Measurements from ENCODE around the gene RBM26. TPM values are rescaled to one million over a fixed set of nuclear protein-coding genes. Genes with fewer than 3 reads are reported as not detected.

RBM26 gene
- total and polyA plus RNA-seq, 4 donors, result 6.4 to 18.4 (median 12.3) TPM

DNA sequence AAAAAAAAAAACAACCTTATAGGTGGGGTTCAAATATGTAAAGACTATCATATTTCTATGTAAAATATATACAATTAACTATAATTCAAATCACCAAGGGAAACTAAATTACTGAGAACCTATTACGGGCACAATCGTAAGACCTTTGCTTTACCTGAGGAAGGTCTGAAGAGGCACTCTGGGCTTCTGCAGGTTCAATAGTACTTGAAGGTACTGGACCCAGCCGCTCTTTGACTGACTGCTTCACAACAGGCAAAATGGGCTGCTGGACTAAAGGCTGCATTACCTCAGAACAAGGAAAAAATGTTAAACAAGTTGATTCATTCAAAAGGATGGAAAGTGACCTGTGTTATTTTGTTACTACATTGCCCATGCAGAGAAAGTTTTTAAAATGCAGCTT, 51.8 kb downstream of the RBM26 start:
- no peak overlapping the region for H3K27ac ChIP-seq (ENCODE audit: low read depth in 1 of 2, low read length in 2 of 2)
- H3K36me3 ChIP-seq (ENCODE audit: control insufficient read depth in 4 of 4, insufficient read depth in 3 of 4, low read depth in 1 of 4, low read length in 3 of 4), result peaks cover 1 to 39% (median 33%) of the 10 kb centered on the region in 4 donors
- no peak for TF ChIP-seq TAF1 (conservative IDR thresholded peaks at IDR 0.05)
- TF ChIP-seq, protein P1, sequence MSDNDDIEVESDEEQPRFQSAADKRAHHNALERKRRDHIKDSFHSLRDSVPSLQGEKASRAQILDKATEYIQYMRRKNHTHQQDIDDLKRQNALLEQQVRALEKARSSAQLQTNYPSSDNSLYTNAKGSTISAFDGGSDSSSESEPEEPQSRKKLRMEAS (IDR thresholded peaks at IDR 0.05), result no peak
- TF ChIP-seq, protein P2, sequence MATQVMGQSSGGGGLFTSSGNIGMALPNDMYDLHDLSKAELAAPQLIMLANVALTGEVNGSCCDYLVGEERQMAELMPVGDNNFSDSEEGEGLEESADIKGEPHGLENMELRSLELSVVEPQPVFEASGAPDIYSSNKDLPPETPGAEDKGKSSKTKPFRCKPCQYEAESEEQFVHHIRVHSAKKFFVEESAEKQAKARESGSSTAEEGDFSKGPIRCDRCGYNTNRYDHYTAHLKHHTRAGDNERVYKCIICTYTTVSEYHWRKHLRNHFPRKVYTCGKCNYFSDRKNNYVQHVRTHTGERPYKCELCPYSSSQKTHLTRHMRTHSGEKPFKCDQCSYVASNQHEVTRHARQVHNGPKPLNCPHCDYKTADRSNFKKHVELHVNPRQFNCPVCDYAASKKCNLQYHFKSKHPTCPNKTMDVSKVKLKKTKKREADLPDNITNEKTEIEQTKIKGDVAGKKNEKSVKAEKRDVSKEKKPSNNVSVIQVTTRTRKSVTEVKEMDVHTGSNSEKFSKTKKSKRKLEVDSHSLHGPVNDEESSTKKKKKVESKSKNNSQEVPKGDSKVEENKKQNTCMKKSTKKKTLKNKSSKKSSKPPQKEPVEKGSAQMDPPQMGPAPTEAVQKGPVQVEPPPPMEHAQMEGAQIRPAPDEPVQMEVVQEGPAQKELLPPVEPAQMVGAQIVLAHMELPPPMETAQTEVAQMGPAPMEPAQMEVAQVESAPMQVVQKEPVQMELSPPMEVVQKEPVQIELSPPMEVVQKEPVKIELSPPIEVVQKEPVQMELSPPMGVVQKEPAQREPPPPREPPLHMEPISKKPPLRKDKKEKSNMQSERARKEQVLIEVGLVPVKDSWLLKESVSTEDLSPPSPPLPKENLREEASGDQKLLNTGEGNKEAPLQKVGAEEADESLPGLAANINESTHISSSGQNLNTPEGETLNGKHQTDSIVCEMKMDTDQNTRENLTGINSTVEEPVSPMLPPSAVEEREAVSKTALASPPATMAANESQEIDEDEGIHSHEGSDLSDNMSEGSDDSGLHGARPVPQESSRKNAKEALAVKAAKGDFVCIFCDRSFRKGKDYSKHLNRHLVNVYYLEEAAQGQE (IDR thresholded peaks at IDR 0.05), result no peak
- TF ChIP-seq, protein P3, sequence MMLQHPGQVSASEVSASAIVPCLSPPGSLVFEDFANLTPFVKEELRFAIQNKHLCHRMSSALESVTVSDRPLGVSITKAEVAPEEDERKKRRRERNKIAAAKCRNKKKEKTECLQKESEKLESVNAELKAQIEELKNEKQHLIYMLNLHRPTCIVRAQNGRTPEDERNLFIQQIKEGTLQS (IDR thresholded peaks at IDR 0.05), result no peak
- TF ChIP-seq, protein P4, sequence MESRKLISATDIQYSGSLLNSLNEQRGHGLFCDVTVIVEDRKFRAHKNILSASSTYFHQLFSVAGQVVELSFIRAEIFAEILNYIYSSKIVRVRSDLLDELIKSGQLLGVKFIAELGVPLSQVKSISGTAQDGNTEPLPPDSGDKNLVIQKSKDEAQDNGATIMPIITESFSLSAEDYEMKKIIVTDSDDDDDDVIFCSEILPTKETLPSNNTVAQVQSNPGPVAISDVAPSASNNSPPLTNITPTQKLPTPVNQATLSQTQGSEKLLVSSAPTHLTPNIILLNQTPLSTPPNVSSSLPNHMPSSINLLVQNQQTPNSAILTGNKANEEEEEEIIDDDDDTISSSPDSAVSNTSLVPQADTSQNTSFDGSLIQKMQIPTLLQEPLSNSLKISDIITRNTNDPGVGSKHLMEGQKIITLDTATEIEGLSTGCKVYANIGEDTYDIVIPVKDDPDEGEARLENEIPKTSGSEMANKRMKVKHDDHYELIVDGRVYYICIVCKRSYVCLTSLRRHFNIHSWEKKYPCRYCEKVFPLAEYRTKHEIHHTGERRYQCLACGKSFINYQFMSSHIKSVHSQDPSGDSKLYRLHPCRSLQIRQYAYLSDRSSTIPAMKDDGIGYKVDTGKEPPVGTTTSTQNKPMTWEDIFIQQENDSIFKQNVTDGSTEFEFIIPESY (IDR thresholded peaks at IDR 0.05), result no peak
- no peak for TF ChIP-seq HNF4A (conservative IDR thresholded peaks at IDR 0.05)
- no peaks in the 10 kb centered on the region for H3K9me3 ChIP-seq (ENCODE audit: control insufficient read depth in 4 of 4, low read length in 3 of 4)
- WGBS, result 99% methylated on average over 3 of the region's 3 CpGs
- no peaks in the 10 kb centered on the region for H3K4me1 ChIP-seq (ENCODE audit: control insufficient read depth in 4 of 4, insufficient read depth in 4 of 4, low read length in 3 of 4)
- no peak for DNase-seq (ENCODE audit: low spot score)
- H3K4me3 ChIP-seq (ENCODE audit: low read depth in 1 of 3, low read length in 3 of 3), result no peak overlapping the region
- no peaks in the 10 kb centered on the region for H3K27me3 ChIP-seq (ENCODE audit: control insufficient read depth in 4 of 4, insufficient read depth in 4 of 4, low read length in 3 of 4)
- H3K9ac ChIP-seq (ENCODE audit: low read depth in 1 of 2, low read length in 2 of 2), result no peak overlapping the region

DNA sequence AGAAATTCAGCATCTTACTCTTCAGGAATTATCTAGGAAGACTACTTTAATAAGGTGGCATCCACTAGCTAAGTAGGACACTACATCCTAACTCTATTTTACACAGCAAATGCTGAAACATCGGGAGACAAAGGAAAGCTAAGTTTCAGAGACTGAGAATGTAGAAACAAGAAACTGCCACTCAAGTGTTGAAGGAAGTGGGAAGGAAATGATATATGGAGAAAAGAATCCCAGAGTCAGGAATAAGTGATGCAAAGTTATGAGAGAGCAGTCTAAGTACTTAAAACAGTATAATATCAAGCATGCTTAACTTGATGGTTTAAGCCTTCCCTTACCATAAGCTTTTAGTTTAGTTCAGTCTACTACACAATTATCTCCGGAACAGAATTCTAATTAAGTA, 52.4 kb downstream of the RBM26 start:
- 65% methylated on average over 2 of the region's 2 CpGs for WGBS
- Histone ChIP-seq H3K36me3 (ENCODE audit: control insufficient read depth in 4 of 4, insufficient read depth in 3 of 4, low read depth in 1 of 4, low read length in 3 of 4) (peaks cover 1 to 37% (median 28%) of the 10 kb centered on the region in 4 donors), H3K4me3 (ENCODE audit: low read depth in 1 of 3, low read length in 3 of 3) (no peak overlapping the region)

More for the DNA sequence above, 52.4 kb downstream of the RBM26 start:
- TF ChIP-seq FOXA2 (IDR thresholded peaks at IDR 0.05) (no peak), NR2F2 (IDR thresholded peaks at IDR 0.05) (no peak), HNF4A (conservative IDR thresholded peaks at IDR 0.05) (no peak), HNF4G (IDR thresholded peaks at IDR 0.05) (no peak), EGR1 (IDR thresholded peaks at IDR 0.05; ENCODE audit: low read depth in 2 of 2) (no peak)
- TF ChIP-seq, protein P5, sequence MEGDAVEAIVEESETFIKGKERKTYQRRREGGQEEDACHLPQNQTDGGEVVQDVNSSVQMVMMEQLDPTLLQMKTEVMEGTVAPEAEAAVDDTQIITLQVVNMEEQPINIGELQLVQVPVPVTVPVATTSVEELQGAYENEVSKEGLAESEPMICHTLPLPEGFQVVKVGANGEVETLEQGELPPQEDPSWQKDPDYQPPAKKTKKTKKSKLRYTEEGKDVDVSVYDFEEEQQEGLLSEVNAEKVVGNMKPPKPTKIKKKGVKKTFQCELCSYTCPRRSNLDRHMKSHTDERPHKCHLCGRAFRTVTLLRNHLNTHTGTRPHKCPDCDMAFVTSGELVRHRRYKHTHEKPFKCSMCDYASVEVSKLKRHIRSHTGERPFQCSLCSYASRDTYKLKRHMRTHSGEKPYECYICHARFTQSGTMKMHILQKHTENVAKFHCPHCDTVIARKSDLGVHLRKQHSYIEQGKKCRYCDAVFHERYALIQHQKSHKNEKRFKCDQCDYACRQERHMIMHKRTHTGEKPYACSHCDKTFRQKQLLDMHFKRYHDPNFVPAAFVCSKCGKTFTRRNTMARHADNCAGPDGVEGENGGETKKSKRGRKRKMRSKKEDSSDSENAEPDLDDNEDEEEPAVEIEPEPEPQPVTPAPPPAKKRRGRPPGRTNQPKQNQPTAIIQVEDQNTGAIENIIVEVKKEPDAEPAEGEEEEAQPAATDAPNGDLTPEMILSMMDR (IDR thresholded peaks at IDR 0.05; ENCODE audit: low read depth, low read length, missing input control), result no peak
- TF ChIP-seq, protein P3 (IDR thresholded peaks at IDR 0.05), result no peak
- DNase-seq (ENCODE audit: low spot score), result no peak
- H3K27ac ChIP-seq (ENCODE audit: low read depth in 1 of 2, low read length in 2 of 2), result no peak overlapping the region
- no peak overlapping the region for H3K9ac ChIP-seq (ENCODE audit: low read depth in 1 of 2, low read length in 2 of 2)
- no peaks in the 10 kb centered on the region for H3K4me1 ChIP-seq (ENCODE audit: control insufficient read depth in 4 of 4, insufficient read depth in 4 of 4, low read length in 3 of 4)
- no peaks in the 10 kb centered on the region for H3K9me3 ChIP-seq (ENCODE audit: control insufficient read depth in 4 of 4, low read length in 3 of 4)
- H3K27me3 ChIP-seq (ENCODE audit: control insufficient read depth in 4 of 4, insufficient read depth in 4 of 4, low read length in 3 of 4), result no peaks in the 10 kb centered on the region
